AG04449 (cell line): ENCODE results near the gene PLCD3.
"Not testable (repeated sequence)": the region's sequence is repeated elsewhere in the genome, so short reads cannot be mapped to it uniquely, and the experiment has no call there.

Experiments
- CTCF ChIA-PET: fragments of 350-600 bp; formaldehyde crosslinking; extraction: SDS; loops from one replicate; lab custom pipeline; 2021; ENCODE audit warnings: antibody characterized with exemption; lab: Yijun Ruan, JAX
- POLR2A ChIA-PET: fragments of 400-600, 350-600 bp; formaldehyde crosslinking; extraction: SDS; loops from one replicate; lab custom pipeline; 2020; ENCODE audit warnings: antibody characterized with exemption, inconsistent platforms; lab: Yijun Ruan, JAX
- DNase-seq: peaks from one replicate; pipeline ENCODE4 v3.0.0-alpha.2; 2010; ENCODE audit warnings: low read depth, low spot score
- H3K4me3 ChIP-seq: 2 replicates; pipeline ENCODE4 v1.5.1; 2011; ENCODE audit warnings: low read depth, mild to moderate bottlenecking, control low read depth, low read length
- CTCF ChIP-seq: IDR thresholded peaks from one replicate; pipeline ENCODE4 v1.5.1; 2011; ENCODE audit warnings: mild to moderate bottlenecking, moderate library complexity, low read length, control low read depth, inconsistent platforms; ENCODE audit not compliant: insufficient read depth; ENCODE audit errors: missing control alignments

The PLCD3 gene

DNA sequence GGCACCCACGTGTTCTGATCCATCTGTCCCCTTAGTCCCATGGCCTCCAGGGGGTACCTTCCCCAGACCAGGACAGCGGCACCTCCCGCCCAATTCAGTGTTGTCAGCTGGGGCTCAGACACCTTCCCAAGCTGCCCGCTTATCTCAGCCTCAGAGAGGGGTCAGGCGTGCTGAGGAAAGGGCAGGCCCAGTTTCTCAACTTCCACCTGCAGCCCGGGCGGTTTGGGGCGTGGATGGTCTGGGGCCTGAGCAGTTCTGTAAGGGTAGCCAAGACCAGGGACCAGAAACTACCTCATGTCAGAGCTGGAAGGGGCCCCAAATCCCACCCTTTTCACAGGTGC, 5.1 kb downstream of the PLCD3 start:
- POLR2A ChIA-PET = interaction anchor here (2.6 kb wide), 1 partner anchor 22 kb away, joined by 11 read pairs; the partner anchor contains the start of gene HEXIM1
- no peak for DNase-seq
- no peak overlapping the region for H3K4me3 ChIP-seq
- no peak for TF ChIP-seq CTCF
- CTCF ChIA-PET = interaction anchor here (0.7 to 16.6 kb wide), 5 partner anchors 8 to 604 kb away, joined by 3 to 677 read pairs (median 45); partner anchors contain the start of gene ACBD4

DNA sequence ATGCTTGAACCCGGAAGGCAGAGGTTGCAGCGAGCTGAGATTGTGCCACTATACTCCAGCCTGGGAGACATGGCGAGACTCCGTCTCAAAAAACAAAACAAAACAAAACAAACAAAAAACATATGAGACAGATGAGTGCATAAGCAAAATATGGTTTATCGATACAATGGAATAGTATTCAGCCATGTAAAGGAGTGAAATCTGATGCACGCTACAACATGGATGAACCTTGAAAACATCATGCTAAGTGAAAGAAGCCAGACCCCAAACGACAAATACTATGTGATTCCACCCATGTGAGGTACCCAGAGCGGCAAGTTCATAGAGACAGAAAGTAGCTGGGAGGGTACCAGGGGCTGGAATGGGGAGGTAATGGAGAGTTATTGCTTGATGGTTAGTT, 6.8 kb downstream of the PLCD3 start:
- CTCF ChIA-PET = interaction anchor here (0.7 to 5.1 kb wide), 4 partner anchors 10 to 31 kb away, joined by 3 to 74 read pairs (median 9); partner anchors contain the start of gene ACBD4
- POLR2A ChIA-PET = no interaction called here
- DNase-seq = no peak
- H3K4me3 ChIP-seq = no peak overlapping the region
- no peak for TF ChIP-seq CTCF

DNA sequence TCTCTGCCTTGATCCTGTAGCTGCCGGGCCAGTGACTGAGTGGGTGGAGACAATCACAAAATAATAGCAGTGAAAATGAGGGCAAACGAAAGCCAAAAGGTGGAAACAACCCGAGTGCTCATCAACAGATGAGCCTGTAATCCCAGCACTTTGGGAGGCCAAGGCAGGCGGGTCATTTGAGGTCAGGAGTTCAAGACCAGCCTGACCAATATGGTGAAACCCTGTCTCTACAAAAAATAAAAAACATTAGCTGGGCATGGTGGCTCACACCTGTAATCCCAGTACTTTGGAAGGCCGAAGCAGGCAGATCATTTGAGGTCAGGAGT, 7.6 kb downstream of the PLCD3 start:
- CTCF ChIA-PET = interaction anchor here (0.7 to 5.1 kb wide), 7 partner anchors 10 to 205 kb away, joined by 3 to 74 read pairs (median 6); partner anchors contain the start of gene ACBD4
- H3K4me3 ChIP-seq, DNase-seq, POLR2A ChIA-PET: not testable (repeated sequence)

DNA sequence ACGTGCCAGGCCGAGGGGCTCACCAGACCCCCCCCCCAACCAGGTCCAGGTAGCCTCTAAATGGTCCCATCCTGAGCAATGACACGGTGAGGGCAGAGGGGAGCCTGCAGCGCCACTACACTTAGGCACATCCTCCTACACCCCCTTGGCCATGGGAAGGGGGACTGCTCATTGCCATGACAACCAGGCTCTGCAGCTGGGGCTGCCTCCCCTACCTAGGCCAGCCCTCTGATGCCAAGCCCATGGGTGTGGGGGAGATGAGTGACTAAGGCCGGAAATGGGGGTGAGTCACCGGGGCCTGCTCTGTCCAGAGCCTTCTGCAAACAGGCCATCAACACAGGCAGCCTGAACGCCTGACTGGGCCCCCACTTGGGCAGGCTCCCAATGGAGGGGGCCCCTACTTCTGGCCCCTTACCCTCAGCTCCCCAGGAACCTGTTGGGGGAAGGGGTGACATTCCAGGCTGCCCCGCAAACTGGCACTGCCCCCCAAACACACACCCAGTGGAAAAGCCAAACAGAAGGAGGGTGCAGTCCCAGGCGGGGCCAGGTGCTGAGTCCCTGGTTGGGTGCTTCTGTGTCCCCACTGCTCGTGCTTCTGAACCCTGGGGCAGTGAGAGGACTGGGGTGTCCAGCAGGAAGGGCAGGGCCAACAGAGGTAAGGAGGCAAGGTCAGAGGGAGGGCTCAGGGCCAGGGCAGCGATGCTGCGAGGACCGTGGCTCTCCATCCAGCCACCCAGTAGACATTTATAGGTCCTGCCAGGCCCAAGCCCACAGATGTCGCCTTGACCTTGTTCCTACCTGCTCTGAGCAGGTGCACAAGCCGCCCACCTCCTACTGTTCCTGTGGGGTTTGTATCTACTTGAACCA, 8.2 kb downstream of the PLCD3 start:
- CTCF ChIA-PET = interaction anchor here (1.1 to 5.1 kb wide), 7 partner anchors 7 to 205 kb away, joined by 5 to 74 read pairs (median 6); partner anchors contain the start of gene ACBD4
- H3K4me3 ChIP-seq = no peak overlapping the region
- no peak for DNase-seq
- POLR2A ChIA-PET = interaction anchor here (1.1 kb wide), 1 partner anchor 31 kb away, joined by 3 read pairs; no protein-coding TSS in a partner anchor
- TF ChIP-seq CTCF = no peak

DNA sequence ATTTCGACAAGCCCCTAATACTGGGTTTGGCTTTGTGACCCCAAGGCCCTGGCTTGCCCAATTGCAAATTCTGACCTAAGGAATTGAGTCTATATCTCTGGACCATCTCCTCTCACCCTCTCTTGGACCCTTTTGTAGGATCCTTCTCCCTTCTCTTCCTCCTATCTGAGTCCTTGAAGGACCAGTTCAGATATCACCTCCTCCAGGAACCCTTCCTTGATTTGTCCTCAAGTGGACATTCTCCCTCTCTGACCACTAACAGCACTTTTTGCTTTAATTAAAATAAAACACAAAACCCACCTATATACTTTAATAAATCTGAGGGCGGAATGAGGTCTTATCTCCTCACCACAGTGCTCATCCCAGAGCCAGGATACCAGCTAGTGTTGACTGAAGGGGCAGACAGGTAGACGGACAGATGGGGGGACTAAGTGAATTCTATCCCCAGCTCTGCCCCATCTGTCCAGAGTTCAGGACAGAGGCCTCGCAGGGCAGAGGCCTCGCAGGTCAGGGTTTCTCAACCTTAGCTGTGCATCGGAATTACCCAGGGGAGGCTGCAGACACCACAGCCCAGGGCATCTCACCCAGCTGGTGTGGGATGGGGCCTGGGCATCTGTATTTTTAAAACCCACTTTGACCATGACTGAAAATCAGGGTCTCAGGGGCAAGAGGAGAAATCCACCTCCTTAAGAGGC, 9.1 kb downstream of the PLCD3 start:
- POLR2A ChIA-PET = interaction anchor here (1.1 kb wide), 1 partner anchor 30 kb away, joined by 3 read pairs; no protein-coding TSS in a partner anchor
- no peak for DNase-seq
- CTCF ChIA-PET = interaction anchor here (1.1 to 5.1 kb wide), 7 partner anchors 8 to 204 kb away, joined by 5 to 74 read pairs (median 6); partner anchors contain the start of gene ACBD4
- TF ChIP-seq CTCF = no peak
- H3K4me3 ChIP-seq = no peak overlapping the region

GRCh38 chr17:45121055-45121454, 11.3 kb downstream of the PLCD3 start:
- DNase-seq = no peak
- ChIA-PET POLR2A (no interaction called here), CTCF (interaction anchor here (1.3 to 11.9 kb wide), 3 partner anchors 10 to 25 kb away, joined by 6 to 123 read pairs (median 24); partner anchors contain the start of genes ACBD4 and PLCD3)
- no peak overlapping the region for H3K4me3 ChIP-seq
- no peak for TF ChIP-seq CTCF
